H9 (cell line): ENCODE results near the gene STIM2. TPM values are rescaled to one million over a fixed set of nuclear protein-coding genes. Genes with fewer than 3 reads are reported as not detected.
A peak's percentile ranks its signal among the peaks of the same experiment; 100 is the strongest.

Experiments
- DNase-seq: peaks from one replicate; pipeline ENCODE4 v3.0.0-alpha.2; 2017
- H2AFZ ChIP-seq: one replicate; pipeline ENCODE4 v1.6.1; 2013; ENCODE audit warnings: mild to moderate bottlenecking, low read length, control low read depth, moderate library complexity
- H2AK5ac ChIP-seq: 2 replicates; pipeline ENCODE4 v1.6.1; 2013; ENCODE audit warnings: low read length, control low read depth, mixed read lengths; ENCODE audit not compliant: insufficient read length
- H2BK120ac ChIP-seq: one replicate; pipeline ENCODE4 v1.6.1; 2013; ENCODE audit warnings: low read depth, mild to moderate bottlenecking, low read length, control low read depth, inconsistent platforms; ENCODE audit not compliant: poor library complexity, severe bottlenecking
- H2BK12ac ChIP-seq: 2 replicates; pipeline ENCODE4 v1.6.1; 2013; ENCODE audit warnings: low read length, control low read depth, mixed read lengths, low read depth; ENCODE audit not compliant: insufficient read length
- H2BK15ac ChIP-seq: 2 replicates; pipeline ENCODE4 v1.6.1; 2013; ENCODE audit warnings: low read depth, low read length, control low read depth
- H2BK20ac ChIP-seq: one replicate; pipeline ENCODE4 v1.6.1; 2013; ENCODE audit warnings: low read depth, mild to moderate bottlenecking, low read length, control low read depth, inconsistent platforms; ENCODE audit not compliant: poor library complexity, severe bottlenecking
- H2BK5ac ChIP-seq: 2 replicates; pipeline ENCODE4 v1.6.1; 2013; ENCODE audit warnings: low read length, control low read depth, mixed read lengths; ENCODE audit not compliant: insufficient read length
- H3K14ac ChIP-seq: 2 replicates; pipeline ENCODE4 v1.6.1; 2013; ENCODE audit warnings: low read length, control low read depth; ENCODE audit not compliant: insufficient read depth
- H3K18ac ChIP-seq: 2 replicates; pipeline ENCODE4 v1.6.1; 2013; ENCODE audit warnings: low read depth, mild to moderate bottlenecking, mixed read lengths, low read length, control low read depth; ENCODE audit not compliant: insufficient read length
- H3K23ac ChIP-seq: 2 replicates; pipeline ENCODE4 v1.6.1; 2013; ENCODE audit warnings: low read length, control low read depth, mixed read lengths, low read depth; ENCODE audit not compliant: insufficient read length
- H3K23me2 ChIP-seq: 2 replicates; pipeline ENCODE4 v1.6.1; 2013; ENCODE audit warnings: low read depth, mild to moderate bottlenecking, mixed read lengths, low read length, control low read depth; ENCODE audit not compliant: insufficient read length, poor library complexity, severe bottlenecking
- H3K27ac ChIP-seq: 2 replicates; pipeline ENCODE4 v1.5.1; 2013; ENCODE audit warnings: low read length, control low read depth, mixed read lengths, low read depth; ENCODE audit not compliant: insufficient read length
- H3K27me3 ChIP-seq: 2 replicates; pipeline ENCODE4 v1.6.1; 2013; ENCODE audit warnings: low read length, control low read depth, inconsistent platforms; ENCODE audit not compliant: insufficient read depth
- H3K4ac ChIP-seq: 2 replicates; pipeline ENCODE4 v1.6.1; 2013; ENCODE audit warnings: low read depth, mild to moderate bottlenecking, control low read depth, inconsistent platforms, low read length, moderate library complexity
- H3K4me1 ChIP-seq: 2 replicates; pipeline ENCODE4 v1.6.1; 2013; ENCODE audit warnings: low read length, control low read depth, inconsistent platforms; ENCODE audit not compliant: insufficient read depth
- H3K4me2 ChIP-seq: 2 replicates; pipeline ENCODE4 v1.6.1; 2013; ENCODE audit warnings: low read length, control low read depth, mixed read lengths; ENCODE audit not compliant: insufficient read length, insufficient read depth
- H3K56ac ChIP-seq: 2 replicates; pipeline ENCODE4 v1.6.1; 2013; ENCODE audit warnings: low read depth, mild to moderate bottlenecking, mixed read lengths, low read length, control low read depth; ENCODE audit not compliant: insufficient read length
- H3K79me1 ChIP-seq: 2 replicates; pipeline ENCODE4 v1.6.1; 2013; ENCODE audit warnings: low read depth, mild to moderate bottlenecking, moderate library complexity, low read length, control low read depth, inconsistent platforms; ENCODE audit not compliant: insufficient read depth, poor library complexity, severe bottlenecking
- H3K79me2 ChIP-seq: 2 replicates; pipeline ENCODE4 v1.6.1; 2013; ENCODE audit warnings: low read length, control low read depth, inconsistent platforms; ENCODE audit not compliant: insufficient read depth
- H3K9ac ChIP-seq: 2 replicates; pipeline ENCODE4 v1.6.1; 2013; ENCODE audit warnings: low read length, control low read depth, mixed read lengths; ENCODE audit not compliant: insufficient read length; ENCODE audit errors: extremely low read depth
- H3K9me3 ChIP-seq: one replicate; pipeline ENCODE4 v1.6.1; 2013; ENCODE audit warnings: low read depth, low read length, inconsistent platforms; ENCODE audit not compliant: control insufficient read depth
- H3T11ph ChIP-seq: one replicate; pipeline ENCODE4 v1.6.1; 2013; ENCODE audit warnings: mild to moderate bottlenecking, low read length, control low read depth, inconsistent platforms
- H4K20me1 ChIP-seq: one replicate; pipeline ENCODE4 v1.6.1; 2013; ENCODE audit not compliant: control insufficient read depth, insufficient read length, insufficient read depth
- H4K5ac ChIP-seq: 2 replicates; pipeline ENCODE4 v1.6.1; 2013; ENCODE audit warnings: low read depth, mild to moderate bottlenecking, mixed read lengths, low read length, control low read depth; ENCODE audit not compliant: insufficient read length
- H4K8ac ChIP-seq: replicated peaks from 2 replicates; pipeline ENCODE4 v1.6.1; 2013; ENCODE audit warnings: low read length, control low read depth, mixed read lengths, low read depth; ENCODE audit not compliant: insufficient read length
- H4K91ac ChIP-seq: 2 replicates; pipeline ENCODE4 v1.6.1; 2013; ENCODE audit warnings: low read depth, mild to moderate bottlenecking, moderate library complexity, mixed read lengths, low read length, control low read depth; ENCODE audit not compliant: insufficient read length
- H3K27ac Mint-ChIP-seq, 3 experiments: 2 replicates in 2 of 3; 3 replicates in 1 of 3; pipeline ENCODE4 v1.8.0; 2020 to 2021; ENCODE audit warnings: mixed read lengths in 3 of 3, mild to moderate bottlenecking in 1 of 3, moderate library complexity in 1 of 3
- H3K27me3 Mint-ChIP-seq: 2 replicates; pipeline ENCODE4 v1.8.0; 2021; ENCODE audit warnings: low read depth, mild to moderate bottlenecking, moderate library complexity, mixed read lengths
- H3K36me3 Mint-ChIP-seq, 3 experiments: 2 replicates in 2 of 3; 3 replicates in 1 of 3; pipeline ENCODE4 v1.8.0; 2020 to 2021; ENCODE audit warnings: low read depth in 3 of 3, mixed read lengths in 3 of 3; ENCODE audit not compliant: insufficient read depth in 1 of 3
- H3K4me1 Mint-ChIP-seq, 2 experiments: 2 replicates each; pipeline ENCODE4 v1.8.0; 2020; ENCODE audit warnings: mixed read lengths in 2 of 2
- H3K4me3 Mint-ChIP-seq, 2 experiments: 2 replicates in 1 of 2; 3 replicates in 1 of 2; pipeline ENCODE4 v1.8.0; 2020 to 2021; ENCODE audit warnings: mild to moderate bottlenecking in 2 of 2, mixed read lengths in 2 of 2, moderate library complexity in 1 of 2
- H3K9me3 Mint-ChIP-seq, 2 experiments: 2 replicates in 1 of 2; 3 replicates in 1 of 2; pipeline ENCODE4 v1.8.0; 2020; ENCODE audit warnings: mild to moderate bottlenecking in 2 of 2, mixed read lengths in 2 of 2, moderate library complexity in 1 of 2
- WGBS: extraction: QIAGEN DNeasy Blood & Tissue Kit; methylation state at CpG from one replicate; pipeline ENCODE4 v1.1.7; 2013; ENCODE audit warnings: missing lambda C conversion rate, low lambda C conversion rate, mixed read lengths; ENCODE audit not compliant: insufficient read length; ENCODE audit errors: extremely low coverage; 5-methylcytosine and 5-hydroxymethylcytosine counted together
- total RNA-seq: library from RNA; stranded (reverse); gene quantifications from 2 replicates; pipeline ENCODE4 v1.2.1, GENCODE V29; 2021
- TF ChIP-seq, protein P1 (sequence below): fragments of 200-600 bp; sonication (generic); conservative IDR thresholded peaks from 3 replicates; pipeline ENCODE4 v1.8.0; 2021; ENCODE audit warnings: antibody characterized with exemption, mild to moderate bottlenecking

Gene STIM2
- total RNA-seq, 1 experiment from 2014 or later = 26.2 TPM

DNA sequence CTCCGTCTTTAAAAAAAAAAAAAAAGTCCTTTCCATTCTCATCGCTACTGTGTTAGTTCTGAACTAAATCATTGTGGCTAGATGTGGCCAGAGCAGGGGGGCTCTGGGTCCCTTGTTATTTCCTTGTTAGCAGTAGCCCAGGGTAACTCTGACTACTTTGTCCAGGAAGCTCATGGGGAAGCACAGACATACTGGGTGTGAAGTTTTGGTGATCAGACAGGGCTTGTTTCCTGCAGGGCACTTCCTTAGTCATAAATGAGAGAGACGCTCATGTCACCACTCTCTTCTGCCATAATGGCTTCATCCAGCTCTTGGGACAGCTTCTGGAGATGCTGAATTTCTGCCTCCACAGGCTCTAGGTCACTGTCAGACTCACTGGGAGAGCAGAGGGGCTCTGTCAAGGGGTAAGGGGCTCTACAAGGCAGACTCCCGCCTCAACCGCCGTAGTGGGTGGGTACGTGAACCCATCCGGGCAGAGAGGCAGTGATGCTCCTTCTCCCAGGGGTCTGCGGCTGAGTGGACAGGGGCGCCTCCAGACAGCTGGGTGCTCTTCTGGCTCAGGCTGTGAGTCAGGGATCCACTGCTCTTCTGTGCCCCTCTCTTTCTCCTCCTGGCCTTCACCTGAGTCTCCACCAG lies 12.9 kb downstream of the STIM2 start:
- no peak overlapping the region for H2BK12ac ChIP-seq
- H3K27me3 ChIP-seq = no peaks in the 10 kb centered on the region
- no peak overlapping the region for H2BK120ac ChIP-seq
- no CpG with 5 or more reads among the region's 10 CpGs for WGBS
- no peak overlapping the region for H2BK15ac ChIP-seq
- no peaks in the 10 kb centered on the region for H3K79me1 ChIP-seq
- no peaks in the 10 kb centered on the region for H3K4me1 ChIP-seq
- no peak overlapping the region for H2AFZ ChIP-seq
- no peak overlapping the region for H3K14ac ChIP-seq
- H4K20me1 ChIP-seq = no peaks in the 10 kb centered on the region
- H4K5ac ChIP-seq = no peak overlapping the region
- no peak overlapping the region for H3K56ac ChIP-seq
- TF ChIP-seq, protein P1, sequence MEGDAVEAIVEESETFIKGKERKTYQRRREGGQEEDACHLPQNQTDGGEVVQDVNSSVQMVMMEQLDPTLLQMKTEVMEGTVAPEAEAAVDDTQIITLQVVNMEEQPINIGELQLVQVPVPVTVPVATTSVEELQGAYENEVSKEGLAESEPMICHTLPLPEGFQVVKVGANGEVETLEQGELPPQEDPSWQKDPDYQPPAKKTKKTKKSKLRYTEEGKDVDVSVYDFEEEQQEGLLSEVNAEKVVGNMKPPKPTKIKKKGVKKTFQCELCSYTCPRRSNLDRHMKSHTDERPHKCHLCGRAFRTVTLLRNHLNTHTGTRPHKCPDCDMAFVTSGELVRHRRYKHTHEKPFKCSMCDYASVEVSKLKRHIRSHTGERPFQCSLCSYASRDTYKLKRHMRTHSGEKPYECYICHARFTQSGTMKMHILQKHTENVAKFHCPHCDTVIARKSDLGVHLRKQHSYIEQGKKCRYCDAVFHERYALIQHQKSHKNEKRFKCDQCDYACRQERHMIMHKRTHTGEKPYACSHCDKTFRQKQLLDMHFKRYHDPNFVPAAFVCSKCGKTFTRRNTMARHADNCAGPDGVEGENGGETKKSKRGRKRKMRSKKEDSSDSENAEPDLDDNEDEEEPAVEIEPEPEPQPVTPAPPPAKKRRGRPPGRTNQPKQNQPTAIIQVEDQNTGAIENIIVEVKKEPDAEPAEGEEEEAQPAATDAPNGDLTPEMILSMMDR = no peak
- H4K8ac ChIP-seq = no peak overlapping the region
- no peak overlapping the region for H2BK5ac ChIP-seq
- no peak overlapping the region for H3K4me2 ChIP-seq
- H3K79me2 ChIP-seq = no peaks in the 10 kb centered on the region; the same call in 1 of the 2 replicates
- Mint-ChIP-seq H3K4me3 (no peak overlapping the region), H3K9me3 (peaks cover 0 to 6% of the 10 kb centered on the region in 2 experiments; a peak in 3 of 5 replicates), H3K27ac (peak overlapping the region in 1 of 3 experiments; percentile 9; a peak in 1 of 7 replicates), H3K27me3 (no peaks in the 10 kb centered on the region), H3K4me1 (peaks cover 6 to 11% of the 10 kb centered on the region in 2 experiments; a peak in 3 of 4 replicates), H3K36me3 (peaks cover 0 to 7% (median 5%) of the 10 kb centered on the region in 3 experiments; a peak in 3 of 7 replicates)
- no peak overlapping the region for H3K9ac ChIP-seq
- no peak overlapping the region for H2BK20ac ChIP-seq
- no peak overlapping the region for H3K4ac ChIP-seq
- H3T11ph ChIP-seq = no peak overlapping the region
- H3K18ac ChIP-seq = no peak overlapping the region
- H4K91ac ChIP-seq = no peak overlapping the region
- no peaks in the 10 kb centered on the region for H3K23me2 ChIP-seq
- H2AK5ac ChIP-seq = no peak overlapping the region
- no peak for DNase-seq
- no peak overlapping the region for H3K23ac ChIP-seq
- no peak overlapping the region for H3K27ac ChIP-seq
- no peaks in the 10 kb centered on the region for H3K9me3 ChIP-seq
